HEK293T (cell line): ENCODE measurements around the gene RAP1GAP.

Source experiments
- BHLHE40 ChIP-seq: fragments of 450-650 bp; IDR thresholded peaks from 2 replicates; pipeline ENCODE4 v1.6.1; 2016; ENCODE audit warnings: mild to moderate bottlenecking, moderate library complexity, borderline replicate concordance
- FOXK2 ChIP-seq: fragments of 450-650 bp; IDR thresholded peaks from 2 replicates; pipeline ENCODE4 v1.6.1; 2016; ENCODE audit warnings: mild to moderate bottlenecking
- FOXM1 ChIP-seq: fragments of 450-650 bp; IDR thresholded peaks from 2 replicates; pipeline ENCODE4 v1.6.1; 2017; ENCODE audit warnings: mild to moderate bottlenecking, borderline replicate concordance
- L3MBTL2 ChIP-seq: fragments of 450-650 bp; conservative IDR thresholded peaks from 2 replicates; pipeline ENCODE4 v1.6.1; 2016; ENCODE audit warnings: mild to moderate bottlenecking
- SUZ12 ChIP-seq: fragments of 450-650 bp; IDR thresholded peaks from 2 replicates; pipeline ENCODE4 v1.6.1; 2016; ENCODE audit warnings: mild to moderate bottlenecking
- TF ChIP-seq, protein P1 (sequence below): fragments of 450-650 bp; IDR thresholded peaks from 2 replicates; pipeline ENCODE4 v1.6.1; 2016

- TF ChIP-seq FOXK2 (no peak), FOXM1 (no peak), SUZ12 (no peak), L3MBTL2 (no peak), BHLHE40 (no peak)
- TF ChIP-seq, protein P1, sequence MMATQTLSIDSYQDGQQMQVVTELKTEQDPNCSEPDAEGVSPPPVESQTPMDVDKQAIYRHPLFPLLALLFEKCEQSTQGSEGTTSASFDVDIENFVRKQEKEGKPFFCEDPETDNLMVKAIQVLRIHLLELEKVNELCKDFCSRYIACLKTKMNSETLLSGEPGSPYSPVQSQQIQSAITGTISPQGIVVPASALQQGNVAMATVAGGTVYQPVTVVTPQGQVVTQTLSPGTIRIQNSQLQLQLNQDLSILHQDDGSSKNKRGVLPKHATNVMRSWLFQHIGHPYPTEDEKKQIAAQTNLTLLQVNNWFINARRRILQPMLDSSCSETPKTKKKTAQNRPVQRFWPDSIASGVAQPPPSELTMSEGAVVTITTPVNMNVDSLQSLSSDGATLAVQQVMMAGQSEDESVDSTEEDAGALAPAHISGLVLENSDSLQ = no peak
Observed at GRCh38 chr1:21671915-21672314, 2.8 kb upstream of the RAP1GAP start.
